WTC11 (cell line): Measurements from ENCODE around the gene KSR2. TPM values are rescaled to one million over a fixed set of nuclear protein-coding genes. Genes with fewer than 3 reads are reported as not detected.

Experiments
- ATAC-seq: fragments of 200-7000 bp; cut with Tn5 transposase; 2 replicates; pipeline ENCODE4 v1.10.0; 2021; ENCODE audit warnings: mild to moderate bottlenecking, moderate library complexity
- CTCF ChIA-PET: fragments of 300-600 bp; sonication (Branson Sonifier 250); formaldehyde crosslinking; loops from one replicate; lab custom pipeline; 2021; ENCODE audit warnings: antibody characterized with exemption; lab: Charles Lee
- POLR2A ChIA-PET: fragments of 350-600 bp; sonication (Branson Sonifier 250); formaldehyde crosslinking; loops from one replicate; lab custom pipeline; 2021; ENCODE audit warnings: antibody characterized with exemption; lab: Charles Lee
- DNase-seq: peaks from one replicate; pipeline ENCODE4 v3.0.0; 2021; ENCODE audit warnings: low spot score
- H3K27ac Mint-ChIP-seq: 2 replicates; pipeline ENCODE4 v1.8.0; 2021; ENCODE audit warnings: mixed read lengths
- H3K27me3 Mint-ChIP-seq: 2 replicates; pipeline ENCODE4 v1.8.0; 2021; ENCODE audit warnings: low read depth, mild to moderate bottlenecking, moderate library complexity, mixed read lengths
- H3K36me3 Mint-ChIP-seq: 2 replicates; pipeline ENCODE4 v1.8.0; 2021; ENCODE audit warnings: mixed read lengths
- H3K4me1 Mint-ChIP-seq: 2 replicates; pipeline ENCODE4 v1.8.0; 2022; ENCODE audit warnings: mixed read lengths
- H3K4me3 Mint-ChIP-seq: 2 replicates; pipeline ENCODE4 v1.8.0; 2021; ENCODE audit warnings: mild to moderate bottlenecking, moderate library complexity, mixed read lengths
- H3K9me3 Mint-ChIP-seq: 2 replicates; pipeline ENCODE4 v1.8.0; 2021; ENCODE audit warnings: mixed read lengths
- CBFB ChIP-seq: sonication (generic); formaldehyde crosslinking; IDR thresholded peaks from 2 replicates; pipeline ENCODE4 v1.8.1; 2022; ENCODE audit warnings: mild to moderate bottlenecking, low read depth, missing genetic modification reagents
- ETV6 ChIP-seq: sonication (generic); formaldehyde crosslinking; IDR thresholded peaks from 2 replicates; pipeline ENCODE4 v1.8.1; 2022; ENCODE audit warnings: mild to moderate bottlenecking, missing genetic modification reagents
- GTF2I ChIP-seq: fragments of 250-450 bp; sonication (Bioruptor Pico); conservative IDR thresholded peaks from 2 replicates; pipeline ENCODE4 v1.4.0; 2021; ENCODE audit warnings: mild to moderate bottlenecking
- NFATC4 ChIP-seq: fragments of 250-450 bp; sonication (Bioruptor Pico); IDR thresholded peaks from 2 replicates; pipeline ENCODE4 v1.9.0; 2021; ENCODE audit warnings: mild to moderate bottlenecking
- NFE2L1 ChIP-seq: sonication (generic); formaldehyde crosslinking; IDR thresholded peaks from 2 replicates; pipeline ENCODE4 v1.8.1; 2023; ENCODE audit warnings: missing genetic modification reagents
- NR3C1 ChIP-seq: sonication (generic); formaldehyde crosslinking; conservative IDR thresholded peaks from 2 replicates; pipeline ENCODE4 v1.8.1; 2023; ENCODE audit warnings: low read depth, mild to moderate bottlenecking, missing genetic modification reagents
- OVOL2 ChIP-seq: fragments of 250-450 bp; sonication (Bioruptor Pico); IDR thresholded peaks from 2 replicates; pipeline ENCODE4 v1.9.0; 2021; ENCODE audit warnings: mild to moderate bottlenecking, borderline replicate concordance
- SMAD4 ChIP-seq: sonication (generic); formaldehyde crosslinking; IDR thresholded peaks from 2 replicates; pipeline ENCODE4 v1.8.0; 2022; ENCODE audit warnings: mild to moderate bottlenecking, missing genetic modification reagents
- SP1 ChIP-seq: sonication (generic); formaldehyde crosslinking; conservative IDR thresholded peaks from 2 replicates; pipeline ENCODE4 v1.8.1; 2022; ENCODE audit warnings: missing genetic modification reagents
- TEAD1 ChIP-seq: sonication (generic); formaldehyde crosslinking; IDR thresholded peaks from 2 replicates; pipeline ENCODE4 v1.8.0; 2022; ENCODE audit warnings: mild to moderate bottlenecking, missing genetic modification reagents
- TP53 ChIP-seq: sonication (generic); formaldehyde crosslinking; IDR thresholded peaks from 2 replicates; pipeline ENCODE4 v1.8.1; 2023; ENCODE audit warnings: mild to moderate bottlenecking, missing genetic modification reagents
- ZNF416 ChIP-seq: fragments of 250-450 bp; sonication (Bioruptor Pico); IDR thresholded peaks from 2 replicates; pipeline ENCODE4 v1.9.0; 2021; ENCODE audit warnings: mild to moderate bottlenecking, inconsistent platforms
- total RNA-seq: library from RNA; stranded (reverse); gene quantifications from 3 replicates; pipeline ENCODE4 v1.2.3, GENCODE V29; 2021
- TF ChIP-seq, protein P1 (sequence below): sonication (generic); formaldehyde crosslinking; IDR thresholded peaks from 2 replicates; pipeline ENCODE4 v1.8.1; 2023; ENCODE audit warnings: mild to moderate bottlenecking, moderate library complexity, missing genetic modification reagents
- TF ChIP-seq, protein P2 (sequence below): sonication (generic); formaldehyde crosslinking; conservative IDR thresholded peaks from 2 replicates; pipeline ENCODE4 v1.8.1; 2022; ENCODE audit warnings: mild to moderate bottlenecking, missing genetic modification reagents
- TF ChIP-seq, protein P3 (sequence below): fragments of 200-600 bp; IDR thresholded peaks from 2 replicates; pipeline ENCODE4 v1.8.0; 2022; ENCODE audit warnings: antibody characterized with exemption
- TF ChIP-seq, protein P4 (sequence below): sonication (generic); formaldehyde crosslinking; IDR thresholded peaks from 2 replicates; pipeline ENCODE4 v1.8.0; 2022; ENCODE audit warnings: missing genetic modification reagents
- TF ChIP-seq, protein P5 (sequence below): sonication (generic); formaldehyde crosslinking; IDR thresholded peaks from 2 replicates; pipeline ENCODE4 v1.8.1; 2022; ENCODE audit warnings: missing genetic modification reagents, borderline replicate concordance
- TF ChIP-seq, protein P6 (sequence below): sonication (generic); formaldehyde crosslinking; IDR thresholded peaks from 2 replicates; pipeline ENCODE4 v1.8.1; 2022; ENCODE audit warnings: mild to moderate bottlenecking, moderate library complexity, missing genetic modification reagents
- TF ChIP-seq, protein P7 (sequence below): fragments of 250-450 bp; sonication (Bioruptor Pico); IDR thresholded peaks from 2 replicates; pipeline ENCODE4 v1.9.0; 2021; ENCODE audit warnings: moderate library complexity, mild to moderate bottlenecking, inconsistent platforms, borderline replicate concordance
- TF ChIP-seq, protein P8 (sequence below): sonication (generic); formaldehyde crosslinking; IDR thresholded peaks from 2 replicates; pipeline ENCODE4 v1.8.0; 2022; ENCODE audit warnings: mild to moderate bottlenecking, missing genetic modification reagents

Gene KSR2
- total RNA-seq, 1 experiment from 2014 or later, result 2.4 TPM

DNA sequence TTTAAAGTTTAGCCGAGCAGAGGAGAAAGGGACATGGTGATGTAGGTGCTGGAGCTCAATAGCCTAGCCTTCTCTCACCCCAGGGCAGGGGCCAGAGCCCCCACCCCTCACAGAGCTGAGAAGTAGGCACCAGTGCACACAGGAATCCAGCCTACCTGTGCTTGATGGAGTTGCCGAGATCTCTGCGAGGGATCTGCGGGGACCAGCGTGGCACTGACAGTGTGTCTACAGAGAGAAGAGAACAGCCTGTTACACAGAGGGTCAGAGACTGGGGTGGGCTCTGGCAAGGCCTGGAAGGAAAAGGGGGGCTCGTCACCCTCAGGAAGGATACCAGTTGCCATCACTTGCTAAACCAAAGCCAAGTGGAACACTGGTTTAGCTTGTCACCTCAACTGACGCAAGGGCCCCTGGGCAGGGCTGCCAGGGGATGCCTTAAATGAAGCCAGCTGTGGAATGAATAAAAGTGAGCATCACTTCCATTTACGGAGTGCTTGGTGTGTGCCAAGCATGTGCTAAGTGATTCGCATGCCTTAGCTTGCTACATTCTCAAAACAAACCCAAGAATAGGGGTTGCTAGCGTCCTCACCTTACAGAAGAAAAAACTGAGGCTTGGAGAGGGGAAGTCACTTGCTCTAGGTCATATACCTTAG lies 386.5 kb downstream of the KSR2 start (continued):
- TF ChIP-seq, protein P1, sequence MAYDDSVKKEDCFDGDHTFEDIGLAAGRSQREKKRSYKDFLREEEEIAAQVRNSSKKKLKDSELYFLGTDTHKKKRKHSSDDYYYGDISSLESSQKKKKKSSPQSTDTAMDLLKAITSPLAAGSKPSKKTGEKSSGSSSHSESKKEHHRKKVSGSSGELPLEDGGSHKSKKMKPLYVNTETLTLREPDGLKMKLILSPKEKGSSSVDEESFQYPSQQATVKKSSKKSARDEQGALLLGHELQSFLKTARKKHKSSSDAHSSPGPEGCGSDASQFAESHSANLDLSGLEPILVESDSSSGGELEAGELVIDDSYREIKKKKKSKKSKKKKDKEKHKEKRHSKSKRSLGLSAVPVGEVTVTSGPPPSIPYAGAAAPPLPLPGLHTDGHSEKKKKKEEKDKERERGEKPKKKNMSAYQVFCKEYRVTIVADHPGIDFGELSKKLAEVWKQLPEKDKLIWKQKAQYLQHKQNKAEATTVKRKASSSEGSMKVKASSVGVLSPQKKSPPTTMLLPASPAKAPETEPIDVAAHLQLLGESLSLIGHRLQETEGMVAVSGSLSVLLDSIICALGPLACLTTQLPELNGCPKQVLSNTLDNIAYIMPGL, result no peak
- TF ChIP-seq ETV6 (CRISPR knock-in tag) (no peak), OVOL2 (CRISPR knock-in tag) (no peak), GTF2I (CRISPR knock-in tag) (no peak), NFATC4 (no peak), TP53 (no peak), TEAD1 (CRISPR knock-in tag) (no peak), NFE2L1 (CRISPR knock-in tag) (no peak)

DNA sequence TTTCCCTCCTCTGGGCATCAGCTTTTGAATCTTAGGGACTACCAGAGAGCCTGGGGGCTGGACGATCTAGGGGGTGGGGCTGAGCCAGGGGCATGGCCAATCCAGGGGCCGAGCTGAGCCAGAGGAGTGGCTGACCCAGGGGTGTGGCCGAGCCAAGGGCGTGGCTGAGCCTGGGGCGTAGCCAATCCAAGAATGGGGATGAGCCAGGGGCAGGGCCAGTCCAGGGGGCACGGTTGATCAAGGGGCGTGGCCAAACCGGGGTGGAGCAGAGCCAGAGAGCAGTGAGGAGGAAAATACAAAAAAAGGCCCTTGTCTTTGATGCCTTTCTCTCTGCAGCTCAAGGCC lies 388.1 kb downstream of the KSR2 start:
- TF ChIP-seq SP1 (CRISPR knock-in tag) (0 out of 2 replicates have a peak, but pooled peaks have one; percentile 40), ZNF416 (CRISPR knock-in tag) (no peak)
- TF ChIP-seq, all 79 proteins: peak for 1
- Mint-ChIP-seq H3K9me3 (no peaks in the 10 kb centered on the region), H3K4me3 (no peak overlapping the region), H3K27ac (no peak overlapping the region), H3K27me3 (no peaks in the 10 kb centered on the region), H3K36me3 (no peaks in the 10 kb centered on the region), H3K4me1 (peaks cover 37% of the 10 kb centered on the region)
- CTCF ChIA-PET, result interaction anchor here (0.9 to 2.2 kb wide), 7 partner anchors 8 to 344 kb away, joined by 3 to 8 read pairs (median 4); no protein-coding TSS in a partner anchor
- POLR2A ChIA-PET, result interaction anchor here (0.7 kb wide), 1 partner anchor 91 kb away, joined by 4 read pairs; no protein-coding TSS in a partner anchor
- peak; percentile 100 for ATAC-seq
- peak; percentile 98 for DNase-seq

DNA sequence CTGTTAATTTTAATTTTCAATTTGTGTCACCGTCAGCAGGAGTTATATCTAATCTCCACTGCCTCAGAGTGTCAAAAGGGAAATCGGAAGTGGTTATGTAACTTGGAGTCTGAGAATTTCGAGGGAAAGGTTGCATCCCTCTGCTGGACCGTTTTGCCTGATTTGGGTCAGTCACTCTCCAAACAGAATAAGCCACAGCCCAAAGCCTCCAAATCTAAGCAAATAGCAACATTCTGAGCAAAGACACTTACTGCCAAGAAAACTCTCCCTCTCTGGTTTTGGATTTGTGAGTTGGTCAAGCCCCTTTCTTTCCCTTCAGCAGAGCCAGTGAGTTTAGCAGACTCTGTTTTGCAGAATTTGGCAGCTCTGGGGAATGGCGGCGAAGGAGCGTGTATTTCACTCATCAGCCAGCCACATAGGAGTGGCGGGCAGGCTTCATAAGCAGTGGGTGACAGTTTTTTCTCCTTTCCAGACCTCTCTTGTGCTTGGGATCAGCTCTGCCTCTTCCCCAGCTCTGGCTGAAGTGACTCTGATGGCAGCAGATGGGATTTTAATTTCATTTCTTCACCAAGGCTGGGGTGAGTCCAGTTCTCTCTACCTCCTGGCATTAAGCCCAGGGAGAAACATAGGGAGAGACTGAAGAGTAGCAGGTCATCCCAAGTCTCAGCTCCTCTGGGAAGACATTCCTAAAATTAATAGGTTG lies 388.6 kb downstream of the KSR2 start:
- peaks cover 35% of the 10 kb centered on the region for H3K4me1 Mint-ChIP-seq
- no peaks in the 10 kb centered on the region for H3K27me3 Mint-ChIP-seq
- H3K9me3 Mint-ChIP-seq, result no peaks in the 10 kb centered on the region
- H3K4me3 Mint-ChIP-seq, result no peak overlapping the region
- POLR2A ChIA-PET, result interaction anchor here (0.7 kb wide), 1 partner anchor 90 kb away, joined by 4 read pairs; no protein-coding TSS in a partner anchor
- CTCF ChIA-PET, result interaction anchor here (0.9 to 2.2 kb wide), 7 partner anchors 9 to 344 kb away, joined by 3 to 8 read pairs (median 4); no protein-coding TSS in a partner anchor
- DNase-seq, result no peak
- no peaks in the 10 kb centered on the region for H3K36me3 Mint-ChIP-seq
- ATAC-seq, result no peak
- no peak overlapping the region; the same call in 1 of the 2 replicates for H3K27ac Mint-ChIP-seq
- no peak for TF ChIP-seq SMAD4 (CRISPR knock-in tag)
- TF ChIP-seq, protein P2, sequence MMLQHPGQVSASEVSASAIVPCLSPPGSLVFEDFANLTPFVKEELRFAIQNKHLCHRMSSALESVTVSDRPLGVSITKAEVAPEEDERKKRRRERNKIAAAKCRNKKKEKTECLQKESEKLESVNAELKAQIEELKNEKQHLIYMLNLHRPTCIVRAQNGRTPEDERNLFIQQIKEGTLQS, result no peak
- TF ChIP-seq, protein P3, sequence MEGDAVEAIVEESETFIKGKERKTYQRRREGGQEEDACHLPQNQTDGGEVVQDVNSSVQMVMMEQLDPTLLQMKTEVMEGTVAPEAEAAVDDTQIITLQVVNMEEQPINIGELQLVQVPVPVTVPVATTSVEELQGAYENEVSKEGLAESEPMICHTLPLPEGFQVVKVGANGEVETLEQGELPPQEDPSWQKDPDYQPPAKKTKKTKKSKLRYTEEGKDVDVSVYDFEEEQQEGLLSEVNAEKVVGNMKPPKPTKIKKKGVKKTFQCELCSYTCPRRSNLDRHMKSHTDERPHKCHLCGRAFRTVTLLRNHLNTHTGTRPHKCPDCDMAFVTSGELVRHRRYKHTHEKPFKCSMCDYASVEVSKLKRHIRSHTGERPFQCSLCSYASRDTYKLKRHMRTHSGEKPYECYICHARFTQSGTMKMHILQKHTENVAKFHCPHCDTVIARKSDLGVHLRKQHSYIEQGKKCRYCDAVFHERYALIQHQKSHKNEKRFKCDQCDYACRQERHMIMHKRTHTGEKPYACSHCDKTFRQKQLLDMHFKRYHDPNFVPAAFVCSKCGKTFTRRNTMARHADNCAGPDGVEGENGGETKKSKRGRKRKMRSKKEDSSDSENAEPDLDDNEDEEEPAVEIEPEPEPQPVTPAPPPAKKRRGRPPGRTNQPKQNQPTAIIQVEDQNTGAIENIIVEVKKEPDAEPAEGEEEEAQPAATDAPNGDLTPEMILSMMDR, result no peak
- TF ChIP-seq, protein P4, sequence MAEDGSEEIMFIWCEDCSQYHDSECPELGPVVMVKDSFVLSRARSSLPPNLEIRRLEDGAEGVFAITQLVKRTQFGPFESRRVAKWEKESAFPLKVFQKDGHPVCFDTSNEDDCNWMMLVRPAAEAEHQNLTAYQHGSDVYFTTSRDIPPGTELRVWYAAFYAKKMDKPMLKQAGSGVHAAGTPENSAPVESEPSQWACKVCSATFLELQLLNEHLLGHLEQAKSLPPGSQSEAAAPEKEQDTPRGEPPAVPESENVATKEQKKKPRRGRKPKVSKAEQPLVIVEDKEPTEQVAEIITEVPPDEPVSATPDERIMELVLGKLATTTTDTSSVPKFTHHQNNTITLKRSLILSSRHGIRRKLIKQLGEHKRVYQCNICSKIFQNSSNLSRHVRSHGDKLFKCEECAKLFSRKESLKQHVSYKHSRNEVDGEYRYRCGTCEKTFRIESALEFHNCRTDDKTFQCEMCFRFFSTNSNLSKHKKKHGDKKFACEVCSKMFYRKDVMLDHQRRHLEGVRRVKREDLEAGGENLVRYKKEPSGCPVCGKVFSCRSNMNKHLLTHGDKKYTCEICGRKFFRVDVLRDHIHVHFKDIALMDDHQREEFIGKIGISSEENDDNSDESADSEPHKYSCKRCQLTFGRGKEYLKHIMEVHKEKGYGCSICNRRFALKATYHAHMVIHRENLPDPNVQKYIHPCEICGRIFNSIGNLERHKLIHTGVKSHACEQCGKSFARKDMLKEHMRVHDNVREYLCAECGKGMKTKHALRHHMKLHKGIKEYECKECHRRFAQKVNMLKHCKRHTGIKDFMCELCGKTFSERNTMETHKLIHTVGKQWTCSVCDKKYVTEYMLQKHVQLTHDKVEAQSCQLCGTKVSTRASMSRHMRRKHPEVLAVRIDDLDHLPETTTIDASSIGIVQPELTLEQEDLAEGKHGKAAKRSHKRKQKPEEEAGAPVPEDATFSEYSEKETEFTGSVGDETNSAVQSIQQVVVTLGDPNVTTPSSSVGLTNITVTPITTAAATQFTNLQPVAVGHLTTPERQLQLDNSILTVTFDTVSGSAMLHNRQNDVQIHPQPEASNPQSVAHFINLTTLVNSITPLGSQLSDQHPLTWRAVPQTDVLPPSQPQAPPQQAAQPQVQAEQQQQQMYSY (CRISPR knock-in tag), result no peak
- TF ChIP-seq, protein P5, sequence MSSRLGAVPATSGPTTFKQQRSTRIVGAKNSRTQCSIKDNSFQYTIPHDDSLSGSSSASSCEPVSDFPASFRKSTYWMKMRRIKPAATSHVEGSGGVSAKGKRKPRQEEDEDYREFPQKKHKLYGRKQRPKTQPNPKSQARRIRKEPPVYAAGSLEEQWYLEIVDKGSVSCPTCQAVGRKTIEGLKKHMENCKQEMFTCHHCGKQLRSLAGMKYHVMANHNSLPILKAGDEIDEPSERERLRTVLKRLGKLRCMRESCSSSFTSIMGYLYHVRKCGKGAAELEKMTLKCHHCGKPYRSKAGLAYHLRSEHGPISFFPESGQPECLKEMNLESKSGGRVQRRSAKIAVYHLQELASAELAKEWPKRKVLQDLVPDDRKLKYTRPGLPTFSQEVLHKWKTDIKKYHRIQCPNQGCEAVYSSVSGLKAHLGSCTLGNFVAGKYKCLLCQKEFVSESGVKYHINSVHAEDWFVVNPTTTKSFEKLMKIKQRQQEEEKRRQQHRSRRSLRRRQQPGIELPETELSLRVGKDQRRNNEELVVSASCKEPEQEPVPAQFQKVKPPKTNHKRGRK (CRISPR knock-in tag), result no peak
- TF ChIP-seq, protein P6, sequence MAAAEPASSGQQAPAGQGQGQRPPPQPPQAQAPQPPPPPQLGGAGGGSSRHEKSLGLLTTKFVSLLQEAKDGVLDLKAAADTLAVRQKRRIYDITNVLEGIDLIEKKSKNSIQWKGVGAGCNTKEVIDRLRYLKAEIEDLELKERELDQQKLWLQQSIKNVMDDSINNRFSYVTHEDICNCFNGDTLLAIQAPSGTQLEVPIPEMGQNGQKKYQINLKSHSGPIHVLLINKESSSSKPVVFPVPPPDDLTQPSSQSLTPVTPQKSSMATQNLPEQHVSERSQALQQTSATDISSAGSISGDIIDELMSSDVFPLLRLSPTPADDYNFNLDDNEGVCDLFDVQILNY (CRISPR knock-in tag), result no peak
- TF ChIP-seq, protein P7, sequence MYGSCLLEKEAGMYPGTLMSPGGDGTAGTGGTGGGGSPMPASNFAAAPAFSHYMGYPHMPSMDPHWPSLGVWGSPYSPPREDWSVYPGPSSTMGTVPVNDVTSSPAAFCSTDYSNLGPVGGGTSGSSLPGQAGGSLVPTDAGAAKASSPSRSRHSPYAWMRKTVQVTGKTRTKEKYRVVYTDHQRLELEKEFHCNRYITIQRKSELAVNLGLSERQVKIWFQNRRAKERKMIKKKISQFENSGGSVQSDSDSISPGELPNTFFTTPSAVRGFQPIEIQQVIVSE (CRISPR knock-in tag), result no peak
- TF ChIP-seq, protein P8, sequence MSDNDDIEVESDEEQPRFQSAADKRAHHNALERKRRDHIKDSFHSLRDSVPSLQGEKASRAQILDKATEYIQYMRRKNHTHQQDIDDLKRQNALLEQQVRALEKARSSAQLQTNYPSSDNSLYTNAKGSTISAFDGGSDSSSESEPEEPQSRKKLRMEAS (CRISPR knock-in tag), result no peak
- no peak for TF ChIP-seq ZNF416 (CRISPR knock-in tag)
- no peak for TF ChIP-seq NR3C1
- no peak for TF ChIP-seq CBFB
- TF ChIP-seq NFE2L1 (CRISPR knock-in tag), result no peak
